H9 (cell line): ENCODE measurements around the gene MPL. TPM values are rescaled to one million over a fixed set of nuclear protein-coding genes. Genes with fewer than 3 reads are reported as not detected.

Experiments
- DNase-seq: peaks from one replicate; pipeline ENCODE4 v3.0.0-alpha.2; 2017
- H2AFZ ChIP-seq: one replicate; pipeline ENCODE4 v1.6.1; 2013; ENCODE audit warnings: mild to moderate bottlenecking, low read length, control low read depth, moderate library complexity
- H2AK5ac ChIP-seq: 2 replicates; pipeline ENCODE4 v1.6.1; 2013; ENCODE audit warnings: low read length, control low read depth, mixed read lengths; ENCODE audit not compliant: insufficient read length
- H2BK120ac ChIP-seq: one replicate; pipeline ENCODE4 v1.6.1; 2013; ENCODE audit warnings: low read depth, mild to moderate bottlenecking, low read length, control low read depth, inconsistent platforms; ENCODE audit not compliant: poor library complexity, severe bottlenecking
- H2BK12ac ChIP-seq: 2 replicates; pipeline ENCODE4 v1.6.1; 2013; ENCODE audit warnings: low read length, control low read depth, mixed read lengths, low read depth; ENCODE audit not compliant: insufficient read length
- H2BK15ac ChIP-seq: 2 replicates; pipeline ENCODE4 v1.6.1; 2013; ENCODE audit warnings: low read depth, low read length, control low read depth
- H2BK20ac ChIP-seq: one replicate; pipeline ENCODE4 v1.6.1; 2013; ENCODE audit warnings: low read depth, mild to moderate bottlenecking, low read length, control low read depth, inconsistent platforms; ENCODE audit not compliant: poor library complexity, severe bottlenecking
- H2BK5ac ChIP-seq: 2 replicates; pipeline ENCODE4 v1.6.1; 2013; ENCODE audit warnings: low read length, control low read depth, mixed read lengths; ENCODE audit not compliant: insufficient read length
- H3K14ac ChIP-seq: 2 replicates; pipeline ENCODE4 v1.6.1; 2013; ENCODE audit warnings: low read length, control low read depth; ENCODE audit not compliant: insufficient read depth
- H3K18ac ChIP-seq: 2 replicates; pipeline ENCODE4 v1.6.1; 2013; ENCODE audit warnings: low read depth, mild to moderate bottlenecking, mixed read lengths, low read length, control low read depth; ENCODE audit not compliant: insufficient read length
- H3K23ac ChIP-seq: 2 replicates; pipeline ENCODE4 v1.6.1; 2013; ENCODE audit warnings: low read length, control low read depth, mixed read lengths, low read depth; ENCODE audit not compliant: insufficient read length
- H3K23me2 ChIP-seq: 2 replicates; pipeline ENCODE4 v1.6.1; 2013; ENCODE audit warnings: low read depth, mild to moderate bottlenecking, mixed read lengths, low read length, control low read depth; ENCODE audit not compliant: insufficient read length, poor library complexity, severe bottlenecking
- H3K27ac ChIP-seq: 2 replicates; pipeline ENCODE4 v1.5.1; 2013; ENCODE audit warnings: low read length, control low read depth, mixed read lengths, low read depth; ENCODE audit not compliant: insufficient read length
- H3K27me3 ChIP-seq: 2 replicates; pipeline ENCODE4 v1.6.1; 2013; ENCODE audit warnings: low read length, control low read depth, inconsistent platforms; ENCODE audit not compliant: insufficient read depth
- H3K4ac ChIP-seq: 2 replicates; pipeline ENCODE4 v1.6.1; 2013; ENCODE audit warnings: low read depth, mild to moderate bottlenecking, control low read depth, inconsistent platforms, low read length, moderate library complexity
- H3K4me1 ChIP-seq: 2 replicates; pipeline ENCODE4 v1.6.1; 2013; ENCODE audit warnings: low read length, control low read depth, inconsistent platforms; ENCODE audit not compliant: insufficient read depth
- H3K4me2 ChIP-seq: 2 replicates; pipeline ENCODE4 v1.6.1; 2013; ENCODE audit warnings: low read length, control low read depth, mixed read lengths; ENCODE audit not compliant: insufficient read length, insufficient read depth
- H3K56ac ChIP-seq: 2 replicates; pipeline ENCODE4 v1.6.1; 2013; ENCODE audit warnings: low read depth, mild to moderate bottlenecking, mixed read lengths, low read length, control low read depth; ENCODE audit not compliant: insufficient read length
- H3K79me1 ChIP-seq: 2 replicates; pipeline ENCODE4 v1.6.1; 2013; ENCODE audit warnings: low read depth, mild to moderate bottlenecking, moderate library complexity, low read length, control low read depth, inconsistent platforms; ENCODE audit not compliant: insufficient read depth, poor library complexity, severe bottlenecking
- H3K79me2 ChIP-seq: 2 replicates; pipeline ENCODE4 v1.6.1; 2013; ENCODE audit warnings: low read length, control low read depth, inconsistent platforms; ENCODE audit not compliant: insufficient read depth
- H3K9ac ChIP-seq: 2 replicates; pipeline ENCODE4 v1.6.1; 2013; ENCODE audit warnings: low read length, control low read depth, mixed read lengths; ENCODE audit not compliant: insufficient read length; ENCODE audit errors: extremely low read depth
- H3K9me3 ChIP-seq: one replicate; pipeline ENCODE4 v1.6.1; 2013; ENCODE audit warnings: low read depth, low read length, inconsistent platforms; ENCODE audit not compliant: control insufficient read depth
- H3T11ph ChIP-seq: one replicate; pipeline ENCODE4 v1.6.1; 2013; ENCODE audit warnings: mild to moderate bottlenecking, low read length, control low read depth, inconsistent platforms
- H4K20me1 ChIP-seq: one replicate; pipeline ENCODE4 v1.6.1; 2013; ENCODE audit not compliant: control insufficient read depth, insufficient read length, insufficient read depth
- H4K5ac ChIP-seq: 2 replicates; pipeline ENCODE4 v1.6.1; 2013; ENCODE audit warnings: low read depth, mild to moderate bottlenecking, mixed read lengths, low read length, control low read depth; ENCODE audit not compliant: insufficient read length
- H4K8ac ChIP-seq: replicated peaks from 2 replicates; pipeline ENCODE4 v1.6.1; 2013; ENCODE audit warnings: low read length, control low read depth, mixed read lengths, low read depth; ENCODE audit not compliant: insufficient read length
- H4K91ac ChIP-seq: 2 replicates; pipeline ENCODE4 v1.6.1; 2013; ENCODE audit warnings: low read depth, mild to moderate bottlenecking, moderate library complexity, mixed read lengths, low read length, control low read depth; ENCODE audit not compliant: insufficient read length
- H3K27ac Mint-ChIP-seq, 3 experiments: 2 replicates in 2 of 3; 3 replicates in 1 of 3; pipeline ENCODE4 v1.8.0; 2020 to 2021; ENCODE audit warnings: mixed read lengths in 3 of 3, mild to moderate bottlenecking in 1 of 3, moderate library complexity in 1 of 3
- H3K27me3 Mint-ChIP-seq: 2 replicates; pipeline ENCODE4 v1.8.0; 2021; ENCODE audit warnings: low read depth, mild to moderate bottlenecking, moderate library complexity, mixed read lengths
- H3K36me3 Mint-ChIP-seq, 3 experiments: 2 replicates in 2 of 3; 3 replicates in 1 of 3; pipeline ENCODE4 v1.8.0; 2020 to 2021; ENCODE audit warnings: low read depth in 3 of 3, mixed read lengths in 3 of 3; ENCODE audit not compliant: insufficient read depth in 1 of 3
- H3K4me1 Mint-ChIP-seq, 2 experiments: 2 replicates each; pipeline ENCODE4 v1.8.0; 2020; ENCODE audit warnings: mixed read lengths in 2 of 2
- H3K4me3 Mint-ChIP-seq, 2 experiments: 2 replicates in 1 of 2; 3 replicates in 1 of 2; pipeline ENCODE4 v1.8.0; 2020 to 2021; ENCODE audit warnings: mild to moderate bottlenecking in 2 of 2, mixed read lengths in 2 of 2, moderate library complexity in 1 of 2
- H3K9me3 Mint-ChIP-seq, 2 experiments: 2 replicates in 1 of 2; 3 replicates in 1 of 2; pipeline ENCODE4 v1.8.0; 2020; ENCODE audit warnings: mild to moderate bottlenecking in 2 of 2, mixed read lengths in 2 of 2, moderate library complexity in 1 of 2
- CTCF ChIP-seq: fragments of 200-600 bp; sonication (generic); conservative IDR thresholded peaks from 3 replicates; pipeline ENCODE4 v1.8.0; 2021; ENCODE audit warnings: antibody characterized with exemption, mild to moderate bottlenecking
- WGBS: extraction: QIAGEN DNeasy Blood & Tissue Kit; methylation state at CpG from one replicate; pipeline ENCODE4 v1.1.7; 2013; ENCODE audit warnings: missing lambda C conversion rate, low lambda C conversion rate, mixed read lengths; ENCODE audit not compliant: insufficient read length; ENCODE audit errors: extremely low coverage; 5-methylcytosine and 5-hydroxymethylcytosine counted together
- total RNA-seq: library from RNA; stranded (reverse); gene quantifications from 2 replicates; pipeline ENCODE4 v1.2.1, GENCODE V29; 2021

The MPL gene
- total RNA-seq, 1 experiment from 2014 or later, result not detected

GRCh38 chr1:43366601-43367025, 29.0 kb downstream of the MPL start:
- no peak for DNase-seq
- peak overlapping the region; percentile 78 for H3K4me2 ChIP-seq

More at GRCh38 chr1:43366601-43367025, 29.0 kb downstream of the MPL start:
- Histone ChIP-seq H3T11ph (no peak overlapping the region), H3K56ac (no peak overlapping the region), H3K9me3 (no peaks in the 10 kb centered on the region), H3K23ac (no peak overlapping the region), H3K14ac (no peak overlapping the region), H2BK12ac (no peak overlapping the region), H3K27ac (no peak overlapping the region), H4K20me1 (no peaks in the 10 kb centered on the region), H3K27me3 (no peaks in the 10 kb centered on the region), H3K23me2 (peaks cover 15% of the 10 kb centered on the region), H4K8ac (no peak overlapping the region), H2AFZ (no peak overlapping the region), H3K79me2 (no peaks in the 10 kb centered on the region; the same call in 1 of the 2 replicates), H3K79me1 (no peaks in the 10 kb centered on the region), H3K18ac (no peak overlapping the region), H3K9ac (peak overlapping the region; percentile 25), H3K4ac (no peak overlapping the region), H4K5ac (no peak overlapping the region), H3K4me1 (no peaks in the 10 kb centered on the region; the same call in 1 of the 2 replicates), H4K91ac (no peak overlapping the region), H2BK20ac (no peak overlapping the region), H2BK15ac (no peak overlapping the region), H2AK5ac (no peak overlapping the region), H2BK120ac (no peak overlapping the region), H2BK5ac (no peak overlapping the region)
- Mint-ChIP-seq H3K36me3 (peaks cover 24 to 37% (median 32%) of the 10 kb centered on the region in 3 experiments; a peak in 6 of 7 replicates), H3K4me3 (peak overlapping the region; percentile 74 to 86), H3K9me3 (no peaks in the 10 kb centered on the region), H3K4me1 (peaks cover 25 to 39% of the 10 kb centered on the region in 2 experiments), H3K27ac (0 out of 7 replicates have a peak overlapping the region, but pooled peaks of 1 of the 3 experiments have one; percentile 44), H3K27me3 (no peaks in the 10 kb centered on the region)
- TF ChIP-seq CTCF, result no peak
- WGBS, result no CpG with 5 or more reads among the region's 5 CpGs
